ENCODE data around the gene GAS6. TPM values are rescaled to one million over a fixed set of nuclear protein-coding genes. Genes with fewer than 3 reads are reported as not detected.

GAS6 gene
- total and polyA plus RNA-seq, 2 donors (not counting 1 experiment from before 2014, with no cell fraction given): 0.25 to 0.78 TPM

- H3K27me3 ChIP-seq (replicated peaks in 1 of 4; ENCODE audit: control extremely low read depth in 1 of 4, control insufficient read depth in 3 of 4, insufficient read depth in 4 of 4, low read length in 3 of 4): peaks cover 0 to 26% (median 14%) of the 10 kb centered on the region in 4 experiments
- ChIA-PET POLR2A (no interaction called here), CTCF (no interaction called here)
- no peaks in the 10 kb centered on the region for H3K36me3 ChIP-seq (replicated peaks in 1 of 2; ENCODE audit: control extremely low read depth in 1 of 2, control insufficient read depth in 1 of 2, extremely low read depth in 1 of 2, insufficient read depth in 2 of 2, low read length in 1 of 2)
- no peak overlapping the region for H3K4me2 ChIP-seq (replicated peaks; ENCODE audit: low read depth, low read length, poor library complexity, severe bottlenecking)
- H3K79me2 ChIP-seq (ENCODE audit: control insufficient read depth, insufficient read depth, low read length): no peaks in the 10 kb centered on the region
- DNase-seq: no peak
- intact Hi-C loops (cut with micrococcal nuclease): no loop called here
- TF ChIP-seq EZH2 (IDR thresholded peaks at IDR 0.05; ENCODE audit: borderline replicate concordance, insufficient read depth, low read depth, low read length, poor library complexity, severe bottlenecking) (no peak), CTCF (IDR thresholded peaks at IDR 0.05) (no peak)
- H3K9me3 ChIP-seq (ENCODE audit: control extremely low read depth in 1 of 3, control insufficient read depth in 2 of 3, insufficient read depth in 1 of 3, low read length in 2 of 3): peaks cover 0 to 4% (median 0%) of the 10 kb centered on the region in 3 donors
- no peak overlapping the region for H3K4me3 ChIP-seq (ENCODE audit: control extremely low read depth in 1 of 5, extremely low read depth in 1 of 5, insufficient read depth in 1 of 5, low read depth in 2 of 5, low read length in 4 of 5)
- Mint-ChIP-seq H3K9me3 (ENCODE audit: insufficient read depth) (no peaks in the 10 kb centered on the region), H3K27me3 (peaks cover 35% of the 10 kb centered on the region), H3K27ac (no peak overlapping the region), H3K4me1 (no peaks in the 10 kb centered on the region), H3K4me3 (no peak overlapping the region)
- H3K27ac ChIP-seq (ENCODE audit: low read length in 2 of 2): no peak overlapping the region
- WGBS (ENCODE audit: insufficient coverage): 79% methylated on average over 4 of the region's 4 CpGs
- no peaks in the 10 kb centered on the region for H4K20me1 ChIP-seq (ENCODE audit: control insufficient read depth, insufficient read depth, low read length, poor library complexity, severe bottlenecking)
- H3K4me1 ChIP-seq (ENCODE audit: control insufficient read depth in 2 of 2, insufficient read depth in 2 of 2, low read length in 2 of 2): no peaks in the 10 kb centered on the region
- ATAC-seq (ENCODE audit: low read depth): no peak
- no peak overlapping the region for H2AFZ ChIP-seq (ENCODE audit: insufficient read depth, low read depth, low read length, poor library complexity, severe bottlenecking)
- no peak overlapping the region for H3K9ac ChIP-seq (ENCODE audit: low read length)
Observed at GRCh38 chr13:113897161-113897560, 33.3 kb upstream of the GAS6 start.

- POLR2A ChIA-PET: no interaction called here
- CTCF ChIA-PET: interaction anchor here (0.9 kb wide), 1 partner anchor 170 kb away, joined by 4 read pairs; no protein-coding TSS in a partner anchor
Observed at GRCh38 chr13:113895436-113895835, 31.6 kb upstream of the GAS6 start.

More at GRCh38 chr13:113895436-113895835, 31.6 kb upstream of the GAS6 start:
- Histone ChIP-seq H3K9ac (ENCODE audit: low read length) (no peak overlapping the region), H3K4me2 (replicated peaks; ENCODE audit: low read depth, low read length, poor library complexity, severe bottlenecking) (no peak overlapping the region), H3K4me1 (ENCODE audit: control insufficient read depth in 2 of 2, insufficient read depth in 2 of 2, low read length in 2 of 2) (no peaks in the 10 kb centered on the region), H2AFZ (ENCODE audit: insufficient read depth, low read depth, low read length, poor library complexity, severe bottlenecking) (no peak overlapping the region), H3K9me3 (ENCODE audit: control extremely low read depth in 1 of 3, control insufficient read depth in 2 of 3, insufficient read depth in 1 of 3, low read length in 2 of 3) (peaks cover 0 to 4% (median 0%) of the 10 kb centered on the region in 3 donors), H3K79me2 (ENCODE audit: control insufficient read depth, insufficient read depth, low read length) (no peaks in the 10 kb centered on the region), H3K36me3 (replicated peaks in 1 of 2; ENCODE audit: control extremely low read depth in 1 of 2, control insufficient read depth in 1 of 2, extremely low read depth in 1 of 2, insufficient read depth in 2 of 2, low read length in 1 of 2) (no peaks in the 10 kb centered on the region), H3K4me3 (ENCODE audit: control extremely low read depth in 1 of 5, extremely low read depth in 1 of 5, insufficient read depth in 1 of 5, low read depth in 2 of 5, low read length in 4 of 5) (no peak overlapping the region), H3K27ac (ENCODE audit: low read length in 2 of 2) (no peak overlapping the region), H3K27me3 (replicated peaks in 1 of 4; ENCODE audit: control extremely low read depth in 1 of 4, control insufficient read depth in 3 of 4, insufficient read depth in 4 of 4, low read length in 3 of 4) (peaks cover 0 to 19% (median 12%) of the 10 kb centered on the region in 4 experiments), H4K20me1 (ENCODE audit: control insufficient read depth, insufficient read depth, low read length, poor library complexity, severe bottlenecking) (no peaks in the 10 kb centered on the region)
- ATAC-seq (ENCODE audit: low read depth) (no peak), DNase-seq (no peak)
- no peak overlapping the region for H3K27ac Mint-ChIP-seq
- peaks cover 41% of the 10 kb centered on the region for H3K27me3 Mint-ChIP-seq
- no peaks in the 10 kb centered on the region for H3K4me1 Mint-ChIP-seq
- TF ChIP-seq EZH2 (IDR thresholded peaks at IDR 0.05; ENCODE audit: borderline replicate concordance, insufficient read depth, low read depth, low read length, poor library complexity, severe bottlenecking): no peak
- TF ChIP-seq CTCF (IDR thresholded peaks at IDR 0.05): no peak
- H3K9me3 Mint-ChIP-seq (ENCODE audit: insufficient read depth): no peaks in the 10 kb centered on the region
- WGBS (ENCODE audit: insufficient coverage): no CpG with 5 or more reads among the region's 1 CpG
- H3K4me3 Mint-ChIP-seq: no peak overlapping the region
- intact Hi-C loops (cut with micrococcal nuclease): no loop called here
